Right renal cortex interstitium (tissue), 3 donors: Measurements from ENCODE around the gene ADCK1. TPM values are rescaled to one million over a fixed set of nuclear protein-coding genes. Genes with fewer than 3 reads are reported as not detected.
"Not testable (repeated sequence)": the region's sequence is repeated elsewhere in the genome, so short reads cannot be mapped to it uniquely, and the experiment has no call there.

Source experiments
- DNase-seq, 3 donors: peaks; one replicate each; pipeline ENCODE4 v3.0.0-alpha.2; 2013; ENCODE audit warnings: low read depth in 3 of 3, low spot score in 2 of 3
- polyA plus RNA-seq, 3 donors: library from polyadenylated mRNA; unstranded; fragments of 120-200 nt; gene quantifications; one replicate each; pipeline ENCODE4 v1.2.1, GENCODE V29; 2013; ENCODE audit not compliant: insufficient read length in 3 of 3

Gene ADCK1, protein sequence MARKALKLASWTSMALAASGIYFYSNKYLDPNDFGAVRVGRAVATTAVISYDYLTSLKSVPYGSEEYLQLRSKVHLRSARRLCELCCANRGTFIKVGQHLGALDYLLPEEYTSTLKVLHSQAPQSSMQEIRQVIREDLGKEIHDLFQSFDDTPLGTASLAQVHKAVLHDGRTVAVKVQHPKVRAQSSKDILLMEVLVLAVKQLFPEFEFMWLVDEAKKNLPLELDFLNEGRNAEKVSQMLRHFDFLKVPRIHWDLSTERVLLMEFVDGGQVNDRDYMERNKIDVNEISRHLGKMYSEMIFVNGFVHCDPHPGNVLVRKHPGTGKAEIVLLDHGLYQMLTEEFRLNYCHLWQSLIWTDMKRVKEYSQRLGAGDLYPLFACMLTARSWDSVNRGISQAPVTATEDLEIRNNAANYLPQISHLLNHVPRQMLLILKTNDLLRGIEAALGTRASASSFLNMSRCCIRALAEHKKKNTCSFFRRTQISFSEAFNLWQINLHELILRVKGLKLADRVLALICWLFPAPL
- 10 to 100 TPM in 1 of 3 donors, 1 to 10 TPM in 2; 8.6 to 11.3 (median 9.3) TPM for polyA plus RNA-seq

DNA sequence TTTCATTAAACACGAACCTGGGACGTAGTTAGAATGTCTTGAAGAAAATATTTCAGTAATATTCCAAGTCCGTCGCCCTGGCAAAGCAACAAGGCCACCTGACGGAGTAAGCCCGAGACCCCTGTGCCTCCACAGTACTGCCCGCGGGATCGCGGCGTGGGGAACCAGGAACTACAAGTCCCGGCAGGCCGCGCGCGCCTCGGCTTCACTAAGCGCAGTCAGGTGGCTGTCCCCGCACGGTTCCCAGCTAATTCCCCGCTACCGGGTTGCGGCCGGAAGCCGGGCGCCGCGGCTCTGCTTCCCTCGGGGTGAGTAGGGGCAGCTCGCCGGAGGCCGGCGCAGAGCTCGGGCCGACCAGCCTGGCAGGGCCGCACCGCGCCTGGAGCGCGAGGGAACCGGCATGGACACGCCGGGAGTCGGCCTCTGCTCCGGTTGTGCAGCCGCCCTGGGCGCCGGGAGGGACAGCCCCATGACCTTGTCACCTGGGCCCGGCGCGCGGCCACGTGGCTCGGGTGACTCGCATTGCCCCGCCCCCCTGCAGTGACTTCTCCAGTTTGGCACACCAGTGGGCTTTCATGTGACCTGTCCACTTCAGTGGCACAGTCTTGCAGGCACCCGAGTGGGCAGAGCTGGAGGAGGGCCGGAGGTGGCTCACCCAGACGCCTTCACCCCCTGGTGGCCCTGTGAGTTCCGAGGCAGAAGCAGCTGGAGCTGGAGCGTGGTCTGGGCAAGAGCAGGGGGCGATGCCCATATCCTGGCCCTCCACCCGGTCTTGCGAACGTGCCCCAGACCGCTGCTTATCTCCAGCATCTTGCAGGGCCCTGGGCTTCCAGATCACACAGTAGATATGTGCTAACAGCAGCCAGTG lies at the start of gene ADCK1:
ADCK1 (plus strand) TSS at position 247 of the 868 bp plus-strand sequence. CDS start 18,870 bp downstream, outside the sequence.
- DNase-seq, result peak; percentile 55 to 57 (median 56)

DNA sequence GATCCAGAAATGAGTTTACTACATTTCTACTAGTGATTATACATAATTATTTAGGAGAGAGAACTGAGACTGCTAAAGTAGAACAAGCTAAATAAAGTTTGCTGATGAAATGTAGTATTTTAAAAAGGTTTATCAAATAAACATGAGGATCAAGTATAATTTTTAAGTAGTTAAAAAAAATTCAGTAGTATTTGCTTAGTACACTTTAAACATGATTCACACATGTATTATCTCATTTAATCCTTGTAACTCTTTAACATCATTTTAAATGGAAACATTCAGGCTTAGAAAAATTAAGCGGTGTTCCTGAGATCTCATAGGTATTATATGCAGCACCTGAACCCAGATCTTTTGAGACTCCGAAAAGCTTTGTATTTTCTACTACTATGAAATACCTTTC lies 47.6 kb upstream of the ADCK1 start:
- no peak for DNase-seq

DNA sequence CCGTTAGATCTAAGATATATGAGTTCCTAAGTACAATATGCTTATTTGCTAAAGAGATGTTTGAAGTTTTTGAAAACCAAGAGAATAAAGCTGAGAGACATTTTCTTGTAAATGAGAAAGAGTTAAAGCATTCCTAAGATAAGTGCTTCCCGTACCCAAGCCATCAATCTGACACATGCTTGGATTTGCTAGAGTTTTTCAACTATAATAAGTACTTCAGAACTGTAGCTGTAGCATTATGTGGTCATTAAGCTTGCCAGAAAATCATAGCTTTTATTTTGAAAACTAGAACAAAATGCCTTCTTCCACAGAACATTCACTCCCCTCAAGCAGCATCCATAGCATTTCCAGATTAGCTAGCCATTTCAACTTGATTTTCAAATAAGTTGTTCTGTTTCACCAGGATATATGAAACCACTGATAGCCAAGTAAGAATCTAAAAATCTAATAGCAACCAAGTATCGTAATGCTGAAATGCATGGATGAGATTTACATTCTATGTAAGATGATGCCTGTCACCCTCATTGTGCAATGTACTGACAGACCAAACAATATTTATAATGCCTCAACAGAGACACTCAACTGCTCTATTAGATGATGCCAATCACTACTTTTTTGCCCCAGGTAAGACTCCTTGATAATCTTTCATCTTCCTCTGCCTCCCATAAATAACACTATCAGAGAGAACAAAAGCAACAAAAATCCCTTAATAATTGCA lies 47.0 kb upstream of the ADCK1 start:
- no peak for DNase-seq

DNA sequence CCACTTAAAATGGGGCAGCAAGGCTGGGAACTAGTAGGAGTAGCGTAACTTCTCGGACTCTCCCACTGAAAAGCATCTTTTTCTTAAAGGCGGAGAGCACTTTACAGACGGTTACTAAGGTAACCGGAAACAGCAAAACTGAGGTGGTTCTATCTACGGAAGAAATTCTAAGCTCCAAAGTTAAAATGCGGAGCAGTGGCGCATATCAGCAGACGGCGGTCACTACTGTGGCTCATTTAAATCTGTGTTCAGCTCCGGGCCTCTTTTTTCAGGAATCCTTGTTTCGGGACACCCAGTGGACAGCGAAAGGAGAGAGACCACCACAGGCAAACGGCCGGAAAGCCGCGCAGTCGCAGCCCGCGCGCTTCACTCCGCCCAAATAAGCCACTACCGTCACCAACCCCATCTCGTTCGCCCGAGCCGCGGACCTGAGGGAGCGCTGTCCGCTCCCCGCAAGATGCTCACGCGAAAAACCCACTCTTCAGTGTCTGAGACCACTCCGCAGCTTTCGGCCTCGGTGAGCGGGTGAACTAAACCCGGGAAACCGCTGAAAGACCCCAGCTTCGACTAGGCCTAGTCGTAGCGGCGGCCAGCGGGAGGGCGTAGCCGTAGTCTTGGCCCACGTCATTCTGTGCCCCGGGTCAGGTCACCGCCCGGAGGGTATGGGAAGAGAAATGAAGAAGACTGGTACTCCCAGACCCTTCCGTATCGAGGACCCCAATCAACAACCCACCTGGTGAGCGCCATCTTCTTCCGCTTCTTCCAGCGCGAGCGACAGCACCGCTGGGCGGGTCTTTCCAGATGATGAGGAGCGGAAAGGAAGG lies 39.3 kb upstream of the ADCK1 start, which contains the start of gene SNW1:
SNW1 (minus strand) TSS at position 776 of the 824 bp plus-strand sequence; CDS start at position 747, 29 bp downstream.
- peak; percentile 63 to 91 (median 88) for DNase-seq

DNA sequence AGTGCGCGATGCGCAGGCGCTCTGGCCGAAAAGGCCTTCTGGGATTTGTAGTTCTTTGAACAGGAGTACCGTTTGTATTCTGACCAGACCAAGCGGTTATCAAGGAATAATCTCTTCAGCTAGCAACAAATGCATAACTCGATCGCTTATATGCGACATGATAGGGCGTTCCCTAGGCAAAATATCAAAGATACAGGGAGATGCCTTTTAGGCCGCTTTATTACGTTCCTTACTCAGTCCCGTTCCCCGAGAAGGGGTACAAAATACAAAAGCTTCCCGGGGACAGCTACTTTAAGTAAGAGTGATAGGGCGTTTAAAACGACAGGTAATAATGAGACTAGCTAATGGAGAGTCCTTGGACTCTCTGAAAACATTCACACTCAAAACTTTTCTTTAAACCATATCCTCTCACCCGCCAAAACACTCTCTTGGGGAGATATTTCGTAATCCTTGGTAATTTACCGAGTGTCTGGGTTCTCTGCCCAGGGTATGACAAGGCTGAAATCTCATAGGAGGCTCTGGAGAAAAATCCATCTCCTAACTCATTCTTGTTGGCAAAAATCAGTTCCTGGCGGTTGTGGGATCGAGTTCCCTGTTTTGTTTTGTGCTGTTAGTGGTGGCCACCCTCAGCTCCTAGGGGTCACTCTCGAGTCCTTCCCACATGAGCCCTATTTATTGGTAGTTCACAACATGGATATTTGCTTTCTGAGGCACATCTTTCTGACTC lies 38.5 kb upstream of the ADCK1 start:
- DNase-seq, result peak; percentile 21 to 96 (median 31)

DNA sequence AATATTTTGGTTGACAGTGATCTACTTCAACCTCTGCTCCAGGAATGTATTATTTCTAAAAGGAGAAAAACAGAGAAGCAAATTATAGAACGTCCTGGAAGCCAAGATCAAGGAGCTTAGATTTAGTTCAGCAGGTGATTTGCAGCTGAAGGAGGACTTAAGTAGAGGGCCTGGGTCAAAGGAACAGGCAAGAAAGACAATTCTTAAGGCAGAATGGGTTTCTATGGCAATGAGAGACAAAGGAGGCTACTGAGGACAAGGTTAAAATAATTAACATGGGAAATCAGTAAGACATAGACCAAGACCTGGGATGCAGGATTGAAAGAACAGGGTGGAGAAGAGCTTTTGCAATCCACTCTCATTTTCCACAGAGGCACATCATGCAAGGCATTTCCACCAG lies 36.6 kb upstream of the ADCK1 start:
- no peak for DNase-seq

DNA sequence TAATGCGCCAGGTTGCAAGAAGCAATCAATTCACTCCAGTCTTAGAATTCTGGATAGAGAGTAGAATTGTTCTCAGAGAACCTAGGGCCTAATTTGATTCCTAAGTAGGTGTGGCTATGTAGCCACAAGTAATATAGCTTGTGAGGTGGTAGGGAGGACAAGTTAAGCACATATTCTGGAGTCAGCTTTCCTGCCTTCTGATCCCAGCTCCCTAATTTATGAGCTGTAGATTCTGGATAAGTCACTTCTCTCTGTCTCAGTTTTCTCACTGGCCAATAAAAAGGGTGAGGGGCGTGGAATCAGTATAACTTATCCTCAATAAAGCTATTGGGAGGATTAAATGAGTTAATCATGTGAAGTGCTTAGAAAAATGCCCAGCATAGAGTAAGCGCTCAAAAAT lies 35.9 kb upstream of the ADCK1 start:
- DNase-seq, result no peak

DNA sequence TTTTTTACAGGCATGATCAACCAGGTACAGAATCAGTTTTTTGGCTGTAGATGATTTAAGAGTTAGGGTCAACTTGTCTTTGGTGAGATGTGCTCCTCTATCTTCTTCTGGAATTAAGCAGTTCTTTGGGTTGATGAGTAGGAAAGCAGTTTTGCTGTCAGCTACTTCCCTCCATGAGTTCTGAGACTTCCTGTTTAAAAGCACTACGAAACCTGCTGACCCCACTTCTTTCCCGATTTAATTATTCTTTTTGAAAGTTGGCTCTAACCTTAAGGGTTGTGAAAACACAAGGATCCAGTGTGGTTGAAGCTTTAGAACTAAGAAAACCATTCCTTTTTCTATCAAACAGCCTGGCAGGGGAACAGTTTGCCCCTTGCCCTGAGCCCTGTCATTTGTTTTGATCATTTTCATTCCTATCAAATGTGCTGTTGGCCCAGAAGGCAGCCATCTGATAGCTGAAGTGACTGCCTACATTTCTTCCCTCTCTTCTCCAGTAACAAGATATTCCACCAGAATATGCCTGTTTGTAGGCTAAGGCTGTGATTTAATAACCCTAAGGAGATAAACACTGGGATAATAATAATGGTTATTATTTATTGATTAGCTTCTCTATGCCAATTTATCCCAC lies 31.4 kb upstream of the ADCK1 start:
- not testable (repeated sequence) for DNase-seq

DNA sequence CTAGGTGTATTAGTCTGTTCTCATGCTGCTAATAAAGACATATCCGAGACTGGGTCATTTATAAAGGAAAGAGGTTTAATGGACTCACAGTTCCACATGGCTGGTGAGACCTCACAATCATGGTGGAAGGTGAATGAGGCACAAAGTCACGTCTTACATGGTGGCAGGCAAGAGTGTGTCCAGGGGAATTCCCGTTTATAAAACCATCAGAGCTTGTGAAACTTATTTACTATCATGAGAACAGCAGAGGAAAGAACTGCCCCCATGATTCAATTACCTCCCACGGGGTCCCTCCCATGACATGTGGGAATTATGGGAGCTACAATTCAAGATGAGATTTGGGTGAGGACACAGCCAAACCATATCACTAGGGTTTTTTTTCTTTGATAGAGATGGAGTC lies 25.9 kb upstream of the ADCK1 start:
- DNase-seq, result not testable (repeated sequence)

DNA sequence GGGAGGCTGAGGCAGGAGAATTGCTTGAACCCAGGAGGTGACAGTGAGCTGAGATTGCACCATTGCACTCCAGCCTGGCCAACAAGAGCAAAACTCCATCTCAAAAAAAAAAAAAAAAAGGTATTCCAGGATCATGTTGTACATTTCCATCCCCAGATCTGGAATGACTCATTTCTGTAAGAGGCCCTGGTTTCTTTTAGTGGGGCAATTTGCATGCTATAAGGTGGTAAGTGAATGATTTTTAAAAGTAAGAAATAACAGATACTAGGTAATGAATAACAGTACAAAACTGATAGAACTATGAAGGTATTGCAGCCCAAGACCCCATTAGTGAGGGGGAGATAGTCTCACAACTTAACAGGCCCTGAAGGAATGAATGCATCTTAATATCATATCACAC lies 17.7 kb upstream of the ADCK1 start:
- no peak for DNase-seq

DNA sequence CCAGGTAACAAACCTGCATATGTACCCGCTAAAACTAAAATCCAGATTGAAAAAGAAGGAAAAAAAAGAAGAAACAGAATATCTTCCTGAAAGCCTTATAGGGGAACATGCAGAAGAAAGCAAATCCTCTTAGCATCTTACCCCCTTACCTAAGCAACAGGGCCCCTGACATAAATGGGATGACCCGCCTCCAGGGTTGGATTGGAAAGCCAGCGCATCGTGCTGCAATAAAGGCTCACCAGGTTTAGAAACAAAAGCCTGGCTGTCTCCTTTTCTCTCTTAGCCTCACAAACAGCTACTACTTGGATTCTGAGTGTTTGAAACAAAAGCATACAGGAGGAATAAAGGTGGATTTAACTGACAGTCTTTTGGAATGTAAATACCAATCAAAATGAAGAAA lies 13.8 kb upstream of the ADCK1 start:
- DNase-seq, result no peak

DNA sequence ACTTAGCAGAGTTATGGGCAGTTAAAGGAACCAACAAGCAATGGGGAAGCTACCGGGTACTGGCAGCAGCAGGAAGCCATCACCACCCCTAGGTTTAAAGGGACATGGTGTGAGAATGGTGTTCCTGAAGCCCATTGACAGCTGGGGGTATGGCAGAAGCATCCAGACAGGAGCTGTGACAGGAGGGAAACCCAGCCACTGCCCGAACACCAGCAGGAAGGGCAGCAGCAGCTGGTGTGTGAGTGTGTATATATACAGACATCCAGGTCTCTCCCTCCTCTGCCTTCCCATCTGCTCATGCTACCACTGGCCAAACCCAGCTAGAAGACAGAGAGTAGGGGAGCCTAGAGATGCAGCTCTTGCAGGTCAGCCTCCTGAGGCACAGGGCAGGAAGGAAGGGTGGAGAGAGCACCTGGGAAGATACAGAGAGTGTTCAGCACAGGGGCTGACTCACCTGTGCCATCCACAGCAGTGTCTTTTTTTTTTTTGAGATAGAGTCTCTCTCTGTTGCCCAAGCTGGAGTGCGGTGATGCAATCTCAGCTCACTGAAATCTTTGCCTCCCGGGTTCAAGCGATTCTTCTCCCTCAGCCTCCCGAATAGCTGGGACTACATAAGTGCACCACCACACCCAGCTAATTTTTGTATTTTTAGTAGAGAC lies 9.2 kb upstream of the ADCK1 start:
- DNase-seq, result no peak

DNA sequence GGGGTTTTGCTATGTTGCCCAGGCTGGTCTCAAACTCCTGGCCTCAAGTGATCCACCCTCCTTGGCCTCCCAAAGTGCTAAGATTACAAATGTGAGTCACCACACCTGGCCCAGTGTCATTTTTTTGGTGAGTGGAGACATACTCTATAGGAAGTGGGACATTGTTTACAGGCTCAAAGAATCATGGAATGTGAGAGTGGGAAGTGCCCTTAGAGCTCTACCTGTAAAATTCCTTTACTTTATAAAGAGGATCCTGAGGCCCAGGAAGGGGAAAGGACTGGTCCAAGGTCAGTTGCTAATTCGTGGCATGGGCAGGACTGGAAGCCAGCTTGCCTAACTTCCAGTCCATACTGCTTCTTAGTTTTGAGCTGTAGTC lies 8.7 kb upstream of the ADCK1 start:
- no peak for DNase-seq

DNA sequence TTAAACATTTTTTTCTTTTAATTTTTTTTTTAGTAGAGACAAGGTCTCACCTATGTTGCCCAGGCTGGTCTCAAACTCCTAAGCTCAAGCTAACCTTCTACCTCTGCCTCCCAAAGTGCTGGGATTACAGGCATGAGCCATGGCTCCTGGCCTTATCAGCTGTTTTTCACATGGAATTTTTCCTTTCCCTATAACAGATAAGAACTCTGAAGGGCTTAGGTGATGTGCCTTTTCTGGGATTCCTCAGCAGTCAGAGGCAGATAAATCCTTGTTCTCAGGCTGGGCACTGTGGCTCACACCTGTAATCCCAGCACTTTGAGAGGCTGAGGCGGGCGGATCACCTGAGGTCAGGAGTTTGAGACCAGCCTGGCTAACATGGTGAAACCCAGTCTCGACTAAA lies 6.7 kb upstream of the ADCK1 start:
- not testable (repeated sequence) for DNase-seq

DNA sequence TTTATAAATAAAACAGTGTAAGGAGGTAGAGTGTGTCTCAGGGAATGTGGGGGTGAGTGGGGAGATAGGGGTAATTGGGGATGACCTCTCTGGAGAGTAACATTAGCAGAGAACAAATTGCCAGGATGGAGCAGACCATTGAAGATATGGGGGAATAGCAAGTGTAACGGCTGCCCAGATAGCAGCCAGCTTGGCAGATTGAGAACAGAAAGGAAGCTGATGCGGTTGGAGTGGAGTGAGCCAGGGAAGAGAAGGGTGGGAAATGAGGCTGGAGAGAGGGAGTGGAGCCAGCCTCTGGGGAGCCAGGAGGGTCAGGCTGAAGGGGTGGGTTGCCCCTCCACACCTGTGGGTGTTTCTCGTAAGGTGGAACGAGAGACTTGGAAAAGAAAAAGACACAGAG lies 5.6 kb upstream of the ADCK1 start:
- no peak for DNase-seq

DNA sequence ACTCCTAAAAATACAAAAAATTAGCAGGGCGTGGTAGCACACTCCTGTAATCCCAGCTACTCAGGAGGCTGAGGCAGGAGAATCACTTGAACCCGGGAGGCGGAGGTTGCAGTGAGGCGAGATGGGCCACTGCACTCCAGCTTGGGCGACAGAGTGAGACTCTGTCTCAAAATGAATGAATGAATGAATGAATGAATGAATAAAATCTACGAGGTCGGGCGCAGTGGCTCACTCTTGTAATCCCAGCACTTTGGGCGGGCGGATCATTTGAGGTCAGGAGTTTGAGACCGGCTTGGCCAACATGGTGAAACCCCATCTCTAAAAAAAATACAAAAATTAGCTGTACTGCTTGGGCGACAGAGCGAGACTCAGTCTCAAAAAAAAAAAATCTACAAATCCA lies 453 bp upstream of the ADCK1 start:
- not testable (repeated sequence) for DNase-seq

DNA sequence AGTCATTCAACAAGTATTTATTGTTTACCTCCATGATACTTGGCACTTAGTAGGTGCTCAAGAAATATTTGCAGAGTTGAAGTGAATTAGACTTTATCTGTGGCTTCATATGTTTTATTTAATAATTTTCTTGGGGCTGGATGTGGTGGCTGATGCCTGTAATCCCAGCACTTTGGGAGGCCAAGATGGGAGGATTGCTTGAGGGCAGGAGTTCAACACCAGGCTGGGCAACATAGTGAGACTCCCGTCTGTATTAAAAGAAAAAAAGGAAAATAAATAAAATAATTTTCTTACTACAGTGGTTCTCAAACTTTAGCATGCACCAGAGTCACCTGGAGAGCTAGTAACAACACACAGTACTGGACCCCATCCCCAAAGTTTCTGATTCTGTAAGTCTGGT lies 905 bp downstream of the ADCK1 start:
- no peak for DNase-seq

DNA sequence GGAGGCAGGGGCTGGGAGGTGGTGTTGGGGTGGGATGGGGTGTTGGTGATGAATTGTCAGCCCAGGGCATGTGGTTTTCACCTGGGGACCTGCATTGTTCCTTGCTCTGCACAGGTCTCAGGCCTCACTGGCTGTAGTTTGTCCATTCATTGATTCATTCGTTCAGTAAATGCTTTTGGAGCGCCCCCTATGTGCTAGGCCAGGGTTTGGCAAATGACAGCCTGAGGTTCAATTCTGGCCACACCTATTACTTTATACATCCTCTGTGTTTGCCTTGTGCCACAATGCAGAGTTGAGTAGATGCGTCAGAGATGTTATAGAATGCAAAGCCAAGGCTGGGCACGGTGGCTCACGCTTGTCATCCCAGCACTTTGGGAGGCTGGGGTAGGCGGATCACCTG lies 4.7 kb downstream of the ADCK1 start:
- DNase-seq, result no peak
